Activated T-cell treated with anti-CD3 and anti-CD28 coated beads, Interleukin-2, amount 50 U/mL, for 72 hours (primary cell): Measurements from ENCODE around the gene DLEU7. TPM values are rescaled to one million over a fixed set of nuclear protein-coding genes. Genes with fewer than 3 reads are reported as not detected.

Experiments used
- ATAC-seq, 2 donors: fragments of 150-1000 bp; cut with Tn5 transposase; replicated peaks in 1 of 2; 2 replicates each; pipeline ENCODE4 v1.10.0; 2021; ENCODE audit warnings: moderate library complexity in 2 of 2, mild to moderate bottlenecking in 1 of 2
- DNase-seq, 2 donors: peaks; one replicate each; pipeline ENCODE4 v3.0.0; 2021 to 2022; ENCODE audit warnings: mixed read lengths in 1 of 2
- H3K27ac Mint-ChIP-seq: one replicate; pipeline ENCODE4 v1.8.0; 2022; ENCODE audit warnings: mild to moderate bottlenecking, moderate library complexity, mixed read lengths
- H3K27me3 Mint-ChIP-seq: one replicate; pipeline ENCODE4 v1.8.0; 2022; ENCODE audit warnings: low read depth, mixed read lengths
- H3K36me3 Mint-ChIP-seq, 2 donors: one replicate each; pipeline ENCODE4 v1.8.0; 2022; ENCODE audit warnings: mixed read lengths in 2 of 2, mild to moderate bottlenecking in 1 of 2; ENCODE audit not compliant: insufficient read depth in 2 of 2
- H3K4me1 Mint-ChIP-seq: one replicate; pipeline ENCODE4 v1.8.0; 2022; ENCODE audit warnings: low read depth, mixed read lengths
- H3K4me3 Mint-ChIP-seq, 2 donors: one replicate each; pipeline ENCODE4 v1.8.0; 2022; ENCODE audit warnings: mild to moderate bottlenecking in 2 of 2, mixed read lengths in 2 of 2, moderate library complexity in 2 of 2
- H3K9me3 Mint-ChIP-seq, 2 donors: one replicate each; pipeline ENCODE4 v1.8.0; 2022; ENCODE audit warnings: mixed read lengths in 2 of 2
- total RNA-seq, 2 donors: library from RNA; stranded (reverse); gene quantifications; one replicate each; pipeline ENCODE4 v1.2.3, GENCODE V29; 2022

The DLEU7 gene
- total RNA-seq = not detected

DNA sequence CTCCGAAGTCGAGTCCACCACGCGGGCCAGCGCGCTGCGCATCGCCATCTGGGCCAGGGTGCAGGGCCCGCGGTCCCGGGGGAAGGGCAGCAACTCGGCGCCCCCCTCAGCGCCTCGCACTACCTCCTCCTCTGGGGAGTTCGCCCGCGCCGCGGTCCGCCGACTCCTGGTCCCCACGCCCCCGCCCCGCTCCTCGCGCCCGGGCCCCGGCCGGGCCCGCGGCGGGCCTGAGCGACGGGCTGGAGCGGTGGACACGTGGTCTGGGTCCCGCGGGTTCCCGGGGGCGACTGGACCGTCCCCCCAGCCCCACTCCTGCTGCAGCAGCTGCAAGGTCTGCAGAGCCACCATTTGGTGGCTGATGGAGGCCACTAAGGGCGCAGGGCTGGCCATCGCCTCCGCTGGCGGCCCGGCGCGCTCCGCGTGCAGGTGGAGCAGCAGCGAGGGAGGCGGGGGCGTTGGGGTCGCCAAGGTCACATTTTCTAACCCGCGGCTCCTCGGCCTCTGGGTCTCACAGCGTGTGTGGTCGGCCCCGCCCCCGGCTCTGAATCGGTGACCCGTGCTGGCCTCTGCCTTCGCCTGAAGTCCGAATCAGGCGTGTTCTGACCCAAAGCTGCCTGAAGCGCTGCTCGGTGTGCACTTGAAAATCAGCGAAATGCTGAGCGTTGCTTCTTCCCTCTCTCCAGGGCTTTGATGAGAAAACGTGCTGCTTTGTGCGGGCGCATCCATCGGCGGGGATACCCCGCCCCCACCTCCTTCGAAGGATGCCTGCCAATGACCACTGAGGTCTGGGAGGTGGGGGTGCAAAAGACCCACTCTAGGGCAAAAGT lies at the start of gene DLEU7:
DLEU7 (minus strand) TSS at position 436 of the 827 bp plus-strand sequence; CDS start at position 390, 46 bp downstream.
- peaks cover 8% of the 10 kb centered on the region for H3K4me1 Mint-ChIP-seq
- peaks cover 0 to 2% of the 10 kb centered on the region in 2 donors for H3K36me3 Mint-ChIP-seq
- H3K4me3 Mint-ChIP-seq = peak within 1 kb of the TSS; percentile 43 to 47
- no peak within 1 kb of the TSS for H3K27ac Mint-ChIP-seq
- no peak for ATAC-seq
- no peaks in the 10 kb centered on the region for H3K9me3 Mint-ChIP-seq
- DNase-seq = no peak
- peaks cover 11% of the 10 kb centered on the region for H3K27me3 Mint-ChIP-seq

DNA sequence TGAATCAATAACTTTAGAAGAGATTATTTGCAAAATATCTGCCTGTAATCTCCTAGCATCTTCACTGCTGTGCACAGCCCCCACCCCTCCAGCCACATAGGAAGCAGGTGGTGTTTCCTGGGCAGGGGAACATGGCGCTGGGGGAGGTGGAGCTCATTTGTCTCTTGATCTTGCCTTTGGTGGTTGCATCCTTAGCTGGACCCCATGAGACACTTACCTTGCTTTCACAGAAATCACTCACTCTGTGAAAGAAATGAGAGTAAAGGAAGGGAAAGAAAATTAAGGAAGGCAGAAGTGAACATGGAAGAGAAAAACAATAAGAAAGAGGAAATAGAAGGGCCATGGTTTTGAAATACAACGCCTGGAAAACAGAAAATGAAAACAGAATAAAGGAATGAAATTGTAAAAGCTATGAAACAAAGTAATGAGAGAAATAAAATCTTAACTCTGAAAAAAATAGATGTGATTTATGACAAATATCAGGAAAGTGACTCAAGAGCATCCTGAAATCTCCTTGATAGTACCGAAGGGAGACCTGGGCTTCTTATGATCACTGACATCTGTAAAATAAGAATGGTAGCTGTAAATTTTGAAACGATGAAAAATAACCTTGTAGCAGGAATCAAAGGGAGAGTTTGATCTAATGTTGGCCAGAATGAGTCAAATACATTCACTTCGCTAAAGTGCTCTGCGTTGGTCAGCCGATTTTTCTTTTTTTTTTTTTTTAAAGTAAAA lies 48.9 kb upstream of the DLEU7 start:
- peaks cover 2 to 3% of the 10 kb centered on the region in 2 donors for H3K9me3 Mint-ChIP-seq
- peak overlapping the region; percentile 94 for H3K27ac Mint-ChIP-seq
- ATAC-seq (peak; percentile 30 to 46), DNase-seq (peak; percentile 18 to 28)
- peak overlapping the region; percentile 73 to 86 for H3K4me3 Mint-ChIP-seq
- H3K27me3 Mint-ChIP-seq = no peaks in the 10 kb centered on the region
- peaks cover 0 to 7% of the 10 kb centered on the region in 2 donors for H3K36me3 Mint-ChIP-seq
- H3K4me1 Mint-ChIP-seq = peaks cover 42% of the 10 kb centered on the region

GRCh38 chr13:50891206-50891605 lies 47.7 kb upstream of the DLEU7 start:
- peaks cover 0 to 7% of the 10 kb centered on the region in 2 donors for H3K36me3 Mint-ChIP-seq
- H3K9me3 Mint-ChIP-seq = peaks cover 2 to 3% of the 10 kb centered on the region in 2 donors
- peaks cover 42% of the 10 kb centered on the region for H3K4me1 Mint-ChIP-seq
- no peaks in the 10 kb centered on the region for H3K27me3 Mint-ChIP-seq
- no peak for DNase-seq
- H3K27ac Mint-ChIP-seq = peak overlapping the region; percentile 64
- peak overlapping the region; percentile 13 to 86 for H3K4me3 Mint-ChIP-seq
- no peak for ATAC-seq

DNA sequence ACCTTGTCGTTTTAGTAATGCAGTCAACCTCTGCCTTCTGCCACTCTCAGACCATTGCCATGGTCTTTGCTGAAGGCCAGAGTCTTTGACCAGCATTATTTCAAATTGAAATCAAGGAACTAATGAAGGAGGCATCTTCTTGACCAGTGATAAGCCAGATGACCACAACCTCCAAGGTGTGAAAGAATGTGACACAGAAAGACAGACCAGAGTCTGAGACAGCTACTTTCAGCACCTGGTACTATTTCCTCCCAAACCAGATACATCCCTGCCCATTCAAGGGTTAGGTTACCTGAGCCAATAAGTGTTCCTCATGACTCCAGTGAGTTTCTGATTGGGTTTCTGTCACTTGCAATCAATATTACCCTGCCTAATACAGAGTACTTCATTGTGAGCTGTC lies 45.8 kb upstream of the DLEU7 start:
- Mint-ChIP-seq H3K9me3 (no peaks in the 10 kb centered on the region), H3K27me3 (no peaks in the 10 kb centered on the region), H3K4me1 (peaks cover 36% of the 10 kb centered on the region), H3K27ac (no peak overlapping the region), H3K4me3 (no peak overlapping the region), H3K36me3 (peaks cover 0 to 2% of the 10 kb centered on the region in 2 donors)
- no peak for DNase-seq
- no peak for ATAC-seq

DNA sequence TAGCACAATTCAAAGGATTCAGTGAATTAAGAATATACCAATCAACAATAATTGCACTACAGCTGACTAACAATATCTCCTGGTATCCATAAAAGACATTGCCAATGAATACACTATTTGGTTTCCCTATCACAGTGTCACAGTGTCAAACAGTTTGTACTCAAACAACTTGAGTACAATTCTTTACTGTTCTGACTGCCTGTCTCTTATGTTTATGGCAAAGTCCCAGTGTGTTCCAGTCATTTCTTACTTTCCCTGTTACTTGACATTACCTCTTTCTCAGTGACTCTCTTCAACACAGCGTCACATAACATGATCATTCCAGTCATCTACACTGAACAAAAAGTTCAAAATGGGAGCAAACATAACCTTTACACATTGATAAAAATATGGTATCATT lies 44.9 kb upstream of the DLEU7 start:
- peaks cover 27% of the 10 kb centered on the region for H3K4me1 Mint-ChIP-seq
- no peaks in the 10 kb centered on the region for H3K36me3 Mint-ChIP-seq
- no peak overlapping the region for H3K4me3 Mint-ChIP-seq
- no peaks in the 10 kb centered on the region for H3K27me3 Mint-ChIP-seq
- DNase-seq (no peak), ATAC-seq (peak in 1 of 2 donors; percentile 51)
- no peaks in the 10 kb centered on the region for H3K9me3 Mint-ChIP-seq
- no peak overlapping the region for H3K27ac Mint-ChIP-seq

GRCh38 chr13:50887151-50887550 lies 43.7 kb upstream of the DLEU7 start:
- ATAC-seq = no peak
- no peak overlapping the region for H3K4me3 Mint-ChIP-seq
- no peaks in the 10 kb centered on the region for H3K27me3 Mint-ChIP-seq

GRCh38 chr13:50884265-50884664 lies 40.8 kb upstream of the DLEU7 start:
- H3K36me3 Mint-ChIP-seq = no peaks in the 10 kb centered on the region
- no peaks in the 10 kb centered on the region for H3K4me1 Mint-ChIP-seq
- H3K4me3 Mint-ChIP-seq = no peak overlapping the region
- no peaks in the 10 kb centered on the region for H3K27me3 Mint-ChIP-seq
- peaks cover 0 to 3% of the 10 kb centered on the region in 2 donors for H3K9me3 Mint-ChIP-seq
- no peak overlapping the region for H3K27ac Mint-ChIP-seq
- no peak for ATAC-seq
- no peak for DNase-seq

More at GRCh38 chr13:50887151-50887550, 43.7 kb upstream of the DLEU7 start:
- DNase-seq = no peak
- peaks cover 14% of the 10 kb centered on the region for H3K4me1 Mint-ChIP-seq
- H3K9me3 Mint-ChIP-seq = peaks cover 0 to 3% of the 10 kb centered on the region in 2 donors
- H3K27ac Mint-ChIP-seq = no peak overlapping the region
- no peaks in the 10 kb centered on the region for H3K36me3 Mint-ChIP-seq

DNA sequence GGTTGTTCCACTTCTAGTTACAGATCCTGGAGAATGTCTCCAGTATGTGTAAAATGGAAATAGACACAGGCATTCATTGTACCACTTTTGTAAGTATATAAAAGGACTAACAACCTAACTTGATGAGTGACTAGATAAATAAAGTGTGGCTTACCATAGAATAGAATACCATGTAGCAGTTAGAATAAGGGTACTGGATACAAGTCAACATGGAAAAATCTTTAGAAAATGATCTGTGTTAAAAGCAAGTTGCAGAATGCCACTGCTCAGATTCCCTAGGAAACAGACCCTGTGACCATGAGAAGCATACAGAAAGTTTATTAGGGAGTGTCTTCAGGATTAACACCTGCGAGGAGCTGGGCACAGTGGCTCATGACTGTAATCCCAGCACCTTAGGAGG lies 40.2 kb upstream of the DLEU7 start:
- H3K27ac Mint-ChIP-seq = no peak overlapping the region
- H3K9me3 Mint-ChIP-seq = peaks cover 0 to 3% of the 10 kb centered on the region in 2 donors
- no peaks in the 10 kb centered on the region for H3K36me3 Mint-ChIP-seq
- H3K27me3 Mint-ChIP-seq = no peaks in the 10 kb centered on the region
- no peak overlapping the region for H3K4me3 Mint-ChIP-seq
- no peaks in the 10 kb centered on the region for H3K4me1 Mint-ChIP-seq
- ATAC-seq (no peak), DNase-seq (no peak)

- Mint-ChIP-seq H3K9me3 (peaks cover 0 to 3% of the 10 kb centered on the region in 2 donors), H3K4me1 (no peaks in the 10 kb centered on the region), H3K27ac (no peak overlapping the region), H3K36me3 (no peaks in the 10 kb centered on the region), H3K4me3 (no peak overlapping the region), H3K27me3 (no peaks in the 10 kb centered on the region)
- ATAC-seq (no peak), DNase-seq (no peak)
Observed at GRCh38 chr13:50882816-50883435, 39.4 kb upstream of the DLEU7 start.

DNA sequence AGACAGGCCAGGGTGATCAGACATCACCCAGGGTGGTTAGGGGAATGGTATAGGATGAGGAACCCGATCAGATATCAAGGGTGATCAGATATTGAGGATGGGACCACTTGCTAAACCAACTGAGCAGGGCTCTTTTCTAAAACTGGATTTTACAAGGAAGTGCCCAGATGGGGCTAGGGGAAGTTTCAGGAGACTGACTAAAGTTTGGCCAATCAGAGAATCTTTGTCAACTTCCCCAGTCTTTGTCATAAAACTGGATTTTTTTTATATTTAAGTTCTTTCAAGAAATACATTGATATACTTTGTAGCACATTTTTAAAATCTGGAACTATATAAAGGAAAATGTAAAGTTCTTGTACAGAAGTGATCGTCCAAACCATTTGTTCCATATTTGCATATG lies 30.5 kb upstream of the DLEU7 start:
- no peaks in the 10 kb centered on the region for H3K9me3 Mint-ChIP-seq
- H3K36me3 Mint-ChIP-seq = no peaks in the 10 kb centered on the region
- no peak overlapping the region for H3K27ac Mint-ChIP-seq
- ATAC-seq (no peak), DNase-seq (no peak)
- no peaks in the 10 kb centered on the region for H3K4me1 Mint-ChIP-seq
- H3K4me3 Mint-ChIP-seq = no peak overlapping the region
- no peaks in the 10 kb centered on the region for H3K27me3 Mint-ChIP-seq

- Mint-ChIP-seq H3K27ac (no peak overlapping the region), H3K4me3 (no peak overlapping the region), H3K9me3 (no peaks in the 10 kb centered on the region), H3K4me1 (no peaks in the 10 kb centered on the region), H3K27me3 (no peaks in the 10 kb centered on the region), H3K36me3 (no peaks in the 10 kb centered on the region)
- DNase-seq = no peak
- ATAC-seq = no peak
Observed at GRCh38 chr13:50873467-50873866, 30.0 kb upstream of the DLEU7 start.

- no peaks in the 10 kb centered on the region for H3K36me3 Mint-ChIP-seq
- peaks cover 4% of the 10 kb centered on the region for H3K4me1 Mint-ChIP-seq
- DNase-seq (no peak), ATAC-seq (no peak)
- H3K27me3 Mint-ChIP-seq = no peaks in the 10 kb centered on the region
- no peaks in the 10 kb centered on the region for H3K9me3 Mint-ChIP-seq
- no peak overlapping the region for H3K27ac Mint-ChIP-seq
- no peak overlapping the region for H3K4me3 Mint-ChIP-seq
Observed at GRCh38 chr13:50871405-50871804, 27.9 kb upstream of the DLEU7 start.

DNA sequence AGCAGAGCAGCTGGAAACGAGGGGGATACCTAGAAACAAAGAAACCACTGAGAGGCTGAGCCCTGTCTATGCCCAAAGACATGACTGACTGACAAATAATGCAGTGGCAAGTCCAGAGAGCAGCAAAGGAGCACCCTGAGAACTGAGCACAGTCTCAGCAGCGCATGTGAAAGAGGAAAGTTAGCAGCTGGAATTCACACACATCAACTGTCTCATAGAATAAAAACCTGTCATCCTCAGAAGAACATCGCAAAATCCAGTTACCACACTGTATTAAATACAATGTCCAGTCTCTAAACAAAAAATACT lies 24.1 kb upstream of the DLEU7 start:
- DNase-seq (no peak), ATAC-seq (no peak)
- H3K36me3 Mint-ChIP-seq = no peaks in the 10 kb centered on the region
- H3K9me3 Mint-ChIP-seq = no peaks in the 10 kb centered on the region
- H3K4me1 Mint-ChIP-seq = peaks cover 4% of the 10 kb centered on the region
- no peak overlapping the region for H3K27ac Mint-ChIP-seq
- no peak overlapping the region for H3K4me3 Mint-ChIP-seq
- H3K27me3 Mint-ChIP-seq = no peaks in the 10 kb centered on the region
